ENCODE data around the gene MAN2A2.
A peak's percentile ranks its signal among the peaks of the same experiment; 100 is the strongest.

The MAN2A2 gene

GRCh38 chr15:90902840-90903732 lies at the start of gene MAN2A2:
MAN2A2 (plus strand) TSS chr15:90903302; CDS start chr15:90904208, 906 bp downstream.
- peak; percentile 58 for DNase-seq (ENCODE audit: low spot score)

- no peak for DNase-seq (ENCODE audit: low spot score)
These were observed 48.0 kb upstream of the MAN2A2 start for GRCh38 chr15:90855139-90855538.

- DNase-seq (ENCODE audit: low spot score), result no peak
These were observed 45.8 kb upstream of the MAN2A2 start for GRCh38 chr15:90857337-90857736.

GRCh38 chr15:90857883-90858443 lies 45.1 kb upstream of the MAN2A2 start:
- no peak for DNase-seq (ENCODE audit: low spot score)

- DNase-seq (ENCODE audit: low spot score), result no peak
These were observed 43.6 kb upstream of the MAN2A2 start for GRCh38 chr15:90859234-90860131.

GRCh38 chr15:90860450-90860849 lies 42.7 kb upstream of the MAN2A2 start:
- no peak for DNase-seq (ENCODE audit: low spot score)

- DNase-seq (ENCODE audit: low spot score), result no peak
These were observed 42.0 kb upstream of the MAN2A2 start for GRCh38 chr15:90860942-90861675.

- no peak for DNase-seq (ENCODE audit: low spot score)
These were observed 40.6 kb upstream of the MAN2A2 start for GRCh38 chr15:90862487-90862886.

- DNase-seq (ENCODE audit: low spot score), result no peak
These were observed 39.9 kb upstream of the MAN2A2 start for GRCh38 chr15:90862964-90863778.

GRCh38 chr15:90863987-90864386 lies 39.1 kb upstream of the MAN2A2 start:
- no peak for DNase-seq (ENCODE audit: low spot score)

- DNase-seq (ENCODE audit: low spot score), result no peak
These were observed 38.6 kb upstream of the MAN2A2 start for GRCh38 chr15:90864507-90864906.

- DNase-seq (ENCODE audit: low spot score), result no peak
These were observed 37.4 kb upstream of the MAN2A2 start for GRCh38 chr15:90865702-90866101.

- DNase-seq (ENCODE audit: low spot score), result no peak
These were observed 36.9 kb upstream of the MAN2A2 start for GRCh38 chr15:90866161-90866715.

- no peak for DNase-seq (ENCODE audit: low spot score)
These were observed 36.3 kb upstream of the MAN2A2 start for GRCh38 chr15:90866800-90867199.

GRCh38 chr15:90868261-90868689 lies 34.8 kb upstream of the MAN2A2 start, which contains the start of gene FURIN:
FURIN (plus strand) TSS chr15:90868588; CDS start chr15:90875741, 7,153 bp downstream.
- no peak for DNase-seq (ENCODE audit: low spot score)

- DNase-seq (ENCODE audit: low spot score), result no peak
These were observed 34.0 kb upstream of the MAN2A2 start for GRCh38 chr15:90869140-90869541.

GRCh38 chr15:90869601-90870353 lies 33.3 kb upstream of the MAN2A2 start:
- DNase-seq (ENCODE audit: low spot score), result peak; percentile 33

GRCh38 chr15:90870354-90871138 lies 32.6 kb upstream of the MAN2A2 start:
- DNase-seq (ENCODE audit: low spot score), result no peak
